Measurements from ENCODE around the gene SEPTIN12.

Gene SEPTIN12

GRCh38 chr16:4749700-4750257, 38.4 kb downstream of the SEPTIN12 start:
- Histone ChIP-seq H3K4me2 (ENCODE audit: low read depth, low read length) (no peak overlapping the region), H3K9me2 (replicated peaks; ENCODE audit: insufficient read depth, low read length) (no peaks in the 10 kb centered on the region), H3K27me3 (replicated peaks; ENCODE audit: insufficient read depth, low read length) (no peaks in the 10 kb centered on the region), H3K4me3 (ENCODE audit: low read length) (no peak overlapping the region), H3K9me3 (replicated peaks; ENCODE audit: insufficient read depth, low read length) (no peaks in the 10 kb centered on the region), H4K20me1 (ENCODE audit: insufficient read depth, low read length) (no peaks in the 10 kb centered on the region), H3F3A (ENCODE audit: insufficient read depth, low read length) (peaks cover 15% of the 10 kb centered on the region; the same call in 1 of the 2 replicates), H3K4me1 (ENCODE audit: low read length) (peaks cover 16% of the 10 kb centered on the region), H2AFZ (ENCODE audit: low read length) (no peak overlapping the region), H3K79me2 (ENCODE audit: low read length) (no peaks in the 10 kb centered on the region), H3K27ac (ENCODE audit: low read length) (no peak overlapping the region), H3K9ac (ENCODE audit: low read length) (no peak overlapping the region), H3K36me3 (replicated peaks; ENCODE audit: insufficient read depth, low read length) (no peaks in the 10 kb centered on the region)
- TF ChIP-seq EZH2phosphoT487 (IDR thresholded peaks at IDR 0.05; ENCODE audit: low read length) (no peak), CTCF (IDR thresholded peaks at IDR 0.05; ENCODE audit: low read length) (no peak), EZH2 (optimal IDR thresholded peaks at IDR 0.05; ENCODE audit: low read depth, low read length) (no peak)
- DNase-seq: no peak

GRCh38 chr16:4748682-4749411, 39.3 kb downstream of the SEPTIN12 start:
- Histone ChIP-seq H3K4me2 (ENCODE audit: low read depth, low read length) (peak overlapping the region; percentile 95), H3K79me2 (ENCODE audit: low read length) (no peaks in the 10 kb centered on the region), H3K9me2 (replicated peaks; ENCODE audit: insufficient read depth, low read length) (no peaks in the 10 kb centered on the region), H4K20me1 (ENCODE audit: insufficient read depth, low read length) (no peaks in the 10 kb centered on the region), H3K4me3 (ENCODE audit: low read length) (peak overlapping the region; percentile 44), H2AFZ (ENCODE audit: low read length) (peak overlapping the region; percentile 67), H3K36me3 (replicated peaks; ENCODE audit: insufficient read depth, low read length) (no peaks in the 10 kb centered on the region), H3K4me1 (ENCODE audit: low read length) (peaks cover 16% of the 10 kb centered on the region), H3K9ac (ENCODE audit: low read length) (peak overlapping the region; percentile 55), H3F3A (ENCODE audit: insufficient read depth, low read length) (peaks cover 15% of the 10 kb centered on the region; the same call in 1 of the 2 replicates), H3K27ac (ENCODE audit: low read length) (peak overlapping the region; percentile 75), H3K27me3 (replicated peaks; ENCODE audit: insufficient read depth, low read length) (no peaks in the 10 kb centered on the region), H3K9me3 (replicated peaks; ENCODE audit: insufficient read depth, low read length) (no peaks in the 10 kb centered on the region)
- DNase-seq: no peak
- no peak for TF ChIP-seq EZH2 (optimal IDR thresholded peaks at IDR 0.05; ENCODE audit: low read depth, low read length)
- TF ChIP-seq EZH2phosphoT487 (IDR thresholded peaks at IDR 0.05; ENCODE audit: low read length): no peak
- no peak for TF ChIP-seq CTCF (IDR thresholded peaks at IDR 0.05; ENCODE audit: low read length)

- Histone ChIP-seq H3K4me3 (ENCODE audit: low read length) (peak overlapping the region; percentile 44), H3K4me2 (ENCODE audit: low read depth, low read length) (peak overlapping the region; percentile 95), H2AFZ (ENCODE audit: low read length) (peak overlapping the region; percentile 67), H3K9me3 (replicated peaks; ENCODE audit: insufficient read depth, low read length) (no peaks in the 10 kb centered on the region), H3K79me2 (ENCODE audit: low read length) (no peaks in the 10 kb centered on the region), H3K36me3 (replicated peaks; ENCODE audit: insufficient read depth, low read length) (no peaks in the 10 kb centered on the region), H3K4me1 (ENCODE audit: low read length) (peaks cover 16% of the 10 kb centered on the region), H4K20me1 (ENCODE audit: insufficient read depth, low read length) (no peaks in the 10 kb centered on the region), H3K27ac (ENCODE audit: low read length) (peak overlapping the region; percentile 75), H3K9ac (ENCODE audit: low read length) (peak overlapping the region; percentile 55), H3K27me3 (replicated peaks; ENCODE audit: insufficient read depth, low read length) (no peaks in the 10 kb centered on the region), H3K9me2 (replicated peaks; ENCODE audit: insufficient read depth, low read length) (no peaks in the 10 kb centered on the region), H3F3A (ENCODE audit: insufficient read depth, low read length) (peaks cover 15% of the 10 kb centered on the region; the same call in 1 of the 2 replicates)
- peak; percentile 77 for DNase-seq
- TF ChIP-seq EZH2phosphoT487 (IDR thresholded peaks at IDR 0.05; ENCODE audit: low read length) (no peak), CTCF (IDR thresholded peaks at IDR 0.05; ENCODE audit: low read length) (no peak), EZH2 (optimal IDR thresholded peaks at IDR 0.05; ENCODE audit: low read depth, low read length) (no peak)
Observed at GRCh38 chr16:4747906-4748681, 40.1 kb downstream of the SEPTIN12 start.

Measured in MM.1S (cell line).